HG02884 (cell line): ENCODE data around the gene GALNT10.
A peak's percentile ranks its signal among the peaks of the same experiment; 100 is the strongest.

Experiments used
- ATAC-seq: cut with Tn5 transposase; IDR thresholded peaks from one replicate; pipeline ENCODE4 v1.9.1; 2021; ENCODE audit warnings: mild to moderate bottlenecking, moderate library complexity; ENCODE audit not compliant: unreplicated experiment

The GALNT10 gene

DNA sequence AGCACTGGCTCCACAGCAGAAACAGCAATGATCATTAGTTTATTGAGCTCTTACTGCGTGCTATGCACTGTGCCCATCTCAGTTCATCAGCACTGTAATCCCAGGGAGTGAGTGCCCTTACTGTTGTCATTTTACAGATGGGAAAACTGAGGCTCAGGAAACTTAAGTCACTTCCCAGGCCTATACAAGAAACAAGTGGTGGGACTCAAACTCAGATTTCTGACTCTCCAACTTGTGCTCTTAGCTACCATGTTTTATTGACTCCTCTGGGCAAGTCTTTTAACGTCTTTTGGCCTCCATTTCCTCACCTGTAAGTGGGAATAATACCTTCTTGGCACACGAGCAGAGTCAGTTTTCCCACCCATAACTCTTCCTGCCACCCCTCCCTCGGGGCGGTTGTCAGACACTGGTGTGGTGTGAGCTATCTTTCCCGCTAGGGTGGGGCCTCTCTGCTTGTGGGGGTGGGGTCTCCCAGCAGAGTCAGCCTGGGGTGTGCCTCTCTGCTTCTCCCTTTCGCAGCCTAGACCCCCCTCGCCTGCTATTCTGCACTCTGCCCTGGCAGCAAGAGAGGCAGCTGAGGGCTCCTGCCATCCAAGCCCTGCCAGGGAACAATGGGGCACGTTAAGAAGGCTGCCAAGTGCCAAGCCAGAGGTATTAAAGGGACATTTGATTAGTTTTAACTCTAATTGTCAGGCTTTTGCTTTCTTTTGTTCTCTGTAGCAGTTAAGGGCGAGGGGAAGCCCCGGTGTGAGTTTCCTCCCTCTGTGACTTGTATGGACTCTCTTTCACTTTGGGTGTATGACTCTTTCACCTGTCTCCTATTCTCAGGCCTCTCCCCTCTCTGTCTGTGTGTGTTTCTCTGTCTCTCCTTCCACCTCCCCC is 12.1 kb downstream of the GALNT10 start:
- peak; percentile 96 for ATAC-seq

- ATAC-seq, result no peak
Measured at GRCh38 chr5:154203798-154204578, 13.5 kb downstream of the GALNT10 start.

- no peak for ATAC-seq
Measured at GRCh38 chr5:154205441-154206117, 15.0 kb downstream of the GALNT10 start.

GRCh38 chr5:154206311-154206710 is 15.8 kb downstream of the GALNT10 start:
- ATAC-seq, result no peak

DNA sequence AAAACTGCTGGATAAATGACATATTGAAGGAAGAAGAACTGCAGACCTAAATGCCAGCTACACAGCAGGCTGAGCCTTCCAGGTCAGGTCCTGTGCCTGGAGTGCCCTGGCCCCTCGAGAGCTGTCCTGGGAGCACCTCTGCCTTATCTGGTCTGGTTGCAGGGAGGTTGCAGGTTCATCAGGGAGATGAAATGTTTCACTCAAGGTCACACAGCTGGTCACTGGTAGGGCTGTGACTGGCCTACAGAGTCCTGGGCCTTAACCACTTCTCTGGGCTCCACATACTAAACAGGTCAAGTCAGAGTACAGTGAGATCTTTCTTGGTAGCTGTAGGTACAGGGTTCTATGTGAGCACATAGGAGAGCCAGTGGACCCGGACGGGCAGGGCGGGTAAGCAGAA is 16.7 kb downstream of the GALNT10 start:
- no peak for ATAC-seq

DNA sequence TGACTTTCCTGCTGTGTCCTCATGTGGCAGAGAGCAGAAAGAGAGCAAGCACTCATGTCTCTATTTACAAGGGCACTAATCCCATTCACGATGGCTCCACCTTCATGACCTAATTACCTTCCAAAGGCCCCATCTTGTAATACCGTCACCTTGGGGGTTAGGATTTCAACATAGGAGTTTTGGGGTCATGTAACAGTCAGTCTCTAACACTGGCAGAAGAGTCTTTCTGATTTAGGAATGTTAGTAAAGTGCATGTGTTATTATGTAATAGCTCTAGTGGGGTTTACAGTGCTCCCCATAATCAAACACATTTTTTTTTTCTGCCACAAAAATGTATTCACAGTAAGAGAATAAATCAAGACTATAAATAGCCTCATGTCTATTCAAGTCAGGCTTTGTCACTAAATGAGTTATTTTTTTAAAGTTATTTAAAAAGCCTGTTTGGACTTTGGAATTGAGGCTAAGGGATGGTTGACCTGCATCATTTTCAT is 19.1 kb downstream of the GALNT10 start:
- ATAC-seq, result no peak

GRCh38 chr5:154210163-154210562 is 19.6 kb downstream of the GALNT10 start:
- no peak for ATAC-seq

- no peak for ATAC-seq
Measured at GRCh38 chr5:154211641-154212390, 21.3 kb downstream of the GALNT10 start.

- ATAC-seq, result no peak
Measured at GRCh38 chr5:154213592-154213991, 23.1 kb downstream of the GALNT10 start.

GRCh38 chr5:154214371-154215106 is 24.0 kb downstream of the GALNT10 start:
- ATAC-seq, result peak; percentile 97

DNA sequence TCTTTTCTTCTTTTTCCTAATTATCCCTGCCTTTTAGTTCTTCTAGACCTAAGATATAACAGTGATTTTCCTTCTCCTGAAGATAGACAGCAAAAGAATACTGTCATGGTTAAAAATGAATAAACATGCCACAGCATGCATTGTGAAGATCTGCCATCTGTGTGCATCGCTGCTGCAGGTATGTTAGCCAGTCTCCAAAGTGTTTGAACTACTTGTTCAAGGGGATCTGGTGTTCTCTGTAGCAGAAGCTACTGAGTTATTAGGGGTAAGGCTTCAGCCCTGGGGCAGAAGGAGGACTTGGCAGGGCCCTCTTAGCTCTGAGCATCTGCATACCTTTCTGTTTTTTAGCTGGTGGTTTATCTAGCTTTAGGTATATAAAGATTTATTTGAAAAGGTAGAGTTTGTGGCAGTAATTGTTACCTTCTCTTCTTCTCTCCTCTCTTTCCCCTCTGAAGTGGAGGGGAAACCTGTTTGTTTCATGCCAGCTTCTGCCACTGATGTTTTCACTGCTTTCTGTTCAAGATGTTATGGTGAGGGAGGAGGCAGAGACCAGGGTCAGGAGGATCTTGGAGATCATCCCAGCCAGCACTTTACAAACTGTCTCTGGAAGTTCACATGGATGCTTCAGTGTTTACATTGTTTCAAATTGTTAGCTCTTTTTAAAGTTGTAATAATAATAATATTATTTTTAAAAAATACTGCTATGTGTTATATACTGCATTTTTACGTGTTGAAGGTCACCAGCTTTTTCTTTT is 25.2 kb downstream of the GALNT10 start:
- ATAC-seq, result no peak

DNA sequence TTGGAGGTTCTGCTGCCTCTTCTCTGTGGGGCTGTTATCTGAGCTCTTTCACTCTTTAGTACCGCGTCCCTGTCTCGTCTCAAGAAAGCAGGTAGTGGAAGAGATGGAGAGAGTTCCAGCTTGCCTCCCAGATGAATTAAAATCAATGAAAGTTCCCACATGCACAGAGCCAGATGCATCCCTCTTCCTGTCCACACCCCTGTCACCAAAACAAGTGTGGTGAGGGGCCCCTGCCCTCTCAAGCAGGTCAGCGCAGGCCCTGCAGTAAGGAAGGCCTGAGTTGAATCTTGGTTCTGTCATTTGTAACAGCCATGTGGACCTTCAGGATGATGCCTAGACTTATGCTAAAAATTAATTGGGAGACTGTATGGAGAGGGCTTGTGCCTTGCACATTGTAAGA is 26.9 kb downstream of the GALNT10 start:
- no peak for ATAC-seq

DNA sequence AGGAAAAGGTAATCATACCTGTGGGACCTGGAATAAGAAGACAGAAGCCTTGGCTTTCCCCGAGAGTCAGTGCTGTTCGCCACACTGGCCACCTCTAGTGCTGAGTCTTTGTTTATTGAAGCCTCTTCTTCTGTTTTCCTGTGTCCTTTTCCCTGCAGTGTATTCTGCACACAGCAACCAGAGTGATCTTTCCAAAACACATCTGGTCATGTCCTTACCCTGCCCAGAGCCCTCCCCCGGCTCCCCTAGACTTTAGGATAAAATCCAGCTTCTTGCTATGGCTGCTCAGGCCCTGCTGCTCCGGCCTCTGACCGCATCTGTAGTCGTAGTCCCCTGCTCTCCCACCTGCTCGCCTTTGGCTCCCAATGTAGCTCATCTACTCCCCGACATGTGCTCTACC is 28.3 kb downstream of the GALNT10 start:
- no peak for ATAC-seq

GRCh38 chr5:154220625-154221024 is 30.1 kb downstream of the GALNT10 start:
- no peak for ATAC-seq

- ATAC-seq, result peak; percentile 69
Measured at GRCh38 chr5:154221371-154221896, 30.9 kb downstream of the GALNT10 start.

GRCh38 chr5:154222414-154222813 is 31.9 kb downstream of the GALNT10 start:
- no peak for ATAC-seq

DNA sequence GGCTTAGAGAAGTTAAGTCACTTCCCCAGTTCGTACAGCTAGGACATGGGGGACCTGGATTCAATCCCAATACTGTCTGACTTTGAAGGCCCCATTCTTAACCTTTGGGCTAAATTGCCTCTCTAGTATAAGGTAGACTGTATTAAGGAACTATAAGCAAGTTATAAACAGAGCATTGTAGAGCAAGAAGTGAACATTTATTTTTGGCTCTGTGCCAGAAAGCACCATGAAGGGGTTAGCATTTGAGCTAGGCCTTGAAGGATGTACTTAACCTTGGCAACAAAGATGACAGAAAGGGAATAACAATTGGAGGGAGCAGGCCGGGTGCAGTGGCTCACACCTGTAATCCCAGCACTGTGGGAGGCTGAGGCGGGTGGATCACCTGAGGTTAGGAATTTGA is 32.8 kb downstream of the GALNT10 start:
- no peak for ATAC-seq

GRCh38 chr5:154227090-154227489 is 36.6 kb downstream of the GALNT10 start:
- no peak for ATAC-seq

- ATAC-seq, result peak; percentile 93
Measured at GRCh38 chr5:154228696-154229095, 38.2 kb downstream of the GALNT10 start.
